Activated CD4-positive, alpha-beta memory T cell treated with anti-CD3 and anti-CD28 coated beads, Interleukin-2, amount 10 ng/mL, durations not matched to agents 7 days and 5 days (primary cell): ENCODE results near the gene OARD1. TPM values are rescaled to one million over a fixed set of nuclear protein-coding genes. Genes with fewer than 3 reads are reported as not detected.

Experiments
- CTCF ChIA-PET: fragments of 350-600 bp; sonication (Branson Sonifier 250); formaldehyde crosslinking; loops from one replicate; lab custom pipeline; 2021; ENCODE audit warnings: antibody characterized with exemption, inconsistent platforms; lab: Charles Lee
- POLR2A ChIA-PET: fragments of 350-600 bp; sonication (Branson Sonifier 250); formaldehyde crosslinking; loops from one replicate; lab custom pipeline; 2021; ENCODE audit warnings: antibody characterized with exemption; lab: Charles Lee
- DNase-seq: peaks from one replicate; pipeline ENCODE4 v3.0.0-alpha.2; 2020
- H3K27ac Mint-ChIP-seq: one replicate; pipeline ENCODE4 v1.8.0; 2021; ENCODE audit warnings: mild to moderate bottlenecking, mixed read lengths
- H3K27me3 Mint-ChIP-seq: one replicate; pipeline ENCODE4 v1.8.0; 2021; ENCODE audit warnings: mixed read lengths
- H3K36me3 Mint-ChIP-seq: one replicate; pipeline ENCODE4 v1.8.0; 2021; ENCODE audit warnings: low read depth, mixed read lengths
- H3K4me1 Mint-ChIP-seq: one replicate; pipeline ENCODE4 v1.8.0; 2021; ENCODE audit warnings: mixed read lengths
- H3K4me3 Mint-ChIP-seq: one replicate; pipeline ENCODE4 v1.8.0; 2021; ENCODE audit warnings: mild to moderate bottlenecking, mixed read lengths
- H3K9me3 Mint-ChIP-seq: one replicate; pipeline ENCODE4 v1.8.0; 2021; ENCODE audit warnings: mixed read lengths
- total RNA-seq, 2 experiments: library from RNA; stranded (reverse); gene quantifications; one replicate each; pipeline ENCODE4 v1.2.3, GENCODE V29; 2021

The OARD1 gene
- total RNA-seq, 2 experiments from 2014 or later, result 34.3 to 37.2 TPM

GRCh38 chr6:41073968-41074691 is 2.0 kb upstream of the OARD1 start:
- CTCF ChIA-PET, result interaction anchor here (2.3 kb wide), 1 partner anchor 30 kb away, joined by 4 read pairs; no protein-coding TSS in a partner anchor
- DNase-seq, result no peak
- Mint-ChIP-seq H3K27me3 (no peaks in the 10 kb centered on the region), H3K36me3 (peaks cover 39% of the 10 kb centered on the region), H3K4me3 (peak overlapping the region; percentile 81), H3K4me1 (peaks cover 62% of the 10 kb centered on the region), H3K9me3 (no peaks in the 10 kb centered on the region), H3K27ac (peak overlapping the region; percentile 88)
- POLR2A ChIA-PET, result interaction anchor here (0.6 to 1.6 kb wide), 5 partner anchors 20 to 976 kb away, joined by 3 to 7 read pairs (median 4); partner anchors contain the start of genes TAF8 and TREML2

GRCh38 chr6:41073203-41073967 is 1.2 kb upstream of the OARD1 start:
- peak; percentile 89 for DNase-seq
- Mint-ChIP-seq H3K27me3 (no peaks in the 10 kb centered on the region), H3K36me3 (peaks cover 40% of the 10 kb centered on the region), H3K4me3 (peak overlapping the region; percentile 93), H3K9me3 (no peaks in the 10 kb centered on the region), H3K4me1 (peaks cover 64% of the 10 kb centered on the region), H3K27ac (peak overlapping the region; percentile 99)
- ChIA-PET CTCF (interaction anchor here (0.9 to 5.7 kb wide), 9 partner anchors 10 to 233 kb away, joined by 3 to 47 read pairs (median 5); partner anchors contain the start of gene TREML2), POLR2A (interaction anchor here (0.8 to 5.5 kb wide), 10 partner anchors 15 to 260 kb away, joined by 3 to 51 read pairs (median 4); partner anchors contain the start of gene TREML2)

GRCh38 chr6:41072836-41073202 is 663 bp upstream of the OARD1 start, which contains the start of gene NFYA:
TSS of gene NFYA (plus strand) at chr6:41072974. CDS start at chr6:41079090, 6,116 bp downstream.
- Mint-ChIP-seq H3K36me3 (peaks cover 42% of the 10 kb centered on the region), H3K4me1 (peaks cover 66% of the 10 kb centered on the region), H3K27me3 (no peaks in the 10 kb centered on the region), H3K4me3 (peak within 1 kb of the TSS; percentile 93), H3K27ac (peak within 1 kb of the TSS; percentile 99), H3K9me3 (no peaks in the 10 kb centered on the region)
- ChIA-PET POLR2A (interaction anchor here (0.6 to 5.5 kb wide), 12 partner anchors 10 to 261 kb away, joined by 3 to 51 read pairs (median 4); partner anchors contain the start of gene TREML2), CTCF (interaction anchor here (0.9 to 5.7 kb wide), 10 partner anchors 10 to 234 kb away, joined by 3 to 47 read pairs (median 4); partner anchors contain the start of genes TREML2 and UNC5CL)
- DNase-seq, result no peak

- Mint-ChIP-seq H3K9me3 (no peaks in the 10 kb centered on the region), H3K4me3 (peak overlapping the region; percentile 93), H3K36me3 (peaks cover 55% of the 10 kb centered on the region), H3K27ac (peak overlapping the region; percentile 99), H3K4me1 (peaks cover 76% of the 10 kb centered on the region), H3K27me3 (no peaks in the 10 kb centered on the region)
- DNase-seq, result no peak
- POLR2A ChIA-PET, result interaction anchor here (0.9 to 5.5 kb wide), 10 partner anchors 9 to 129 kb away, joined by 3 to 51 read pairs (median 6); partner anchors contain the start of genes APOBEC2 and TREML2
- CTCF ChIA-PET, result interaction anchor here (0.9 to 5.7 kb wide), 6 partner anchors 13 to 248 kb away, joined by 3 to 47 read pairs (median 4); partner anchors contain the start of gene UNC5CL
Observed at GRCh38 chr6:41071501-41071922, 644 bp downstream of the OARD1 start.

- Mint-ChIP-seq H3K27me3 (no peaks in the 10 kb centered on the region), H3K4me3 (no peak overlapping the region), H3K36me3 (peaks cover 72% of the 10 kb centered on the region), H3K27ac (peak overlapping the region; percentile 10), H3K4me1 (peaks cover 57% of the 10 kb centered on the region), H3K9me3 (no peaks in the 10 kb centered on the region)
- DNase-seq, result peak; percentile 67
- ChIA-PET POLR2A (no interaction called here), CTCF (interaction anchor here (1.0 to 4.8 kb wide), 7 partner anchors 10 to 240 kb away, joined by 3 to 22 read pairs (median 5); partner anchors contain the start of gene UNC5CL)
Observed at GRCh38 chr6:41066867-41067304, 5.3 kb downstream of the OARD1 start.

- Mint-ChIP-seq H3K9me3 (no peaks in the 10 kb centered on the region), H3K36me3 (peaks cover 64% of the 10 kb centered on the region), H3K4me1 (peaks cover 46% of the 10 kb centered on the region), H3K27ac (no peak overlapping the region), H3K27me3 (no peaks in the 10 kb centered on the region), H3K4me3 (no peak overlapping the region)
- POLR2A ChIA-PET, result no interaction called here
- no peak for DNase-seq
- CTCF ChIA-PET, result interaction anchor here (0.9 to 1.0 kb wide), 2 partner anchors 9 to 37 kb away, joined by 5 read pairs; no protein-coding TSS in a partner anchor
Observed at GRCh38 chr6:41065550-41066026, 6.6 kb downstream of the OARD1 start.

- H3K9me3 Mint-ChIP-seq, result no peaks in the 10 kb centered on the region
- H3K4me1 Mint-ChIP-seq, result peaks cover 40% of the 10 kb centered on the region
- no peak for DNase-seq
- POLR2A ChIA-PET, result no interaction called here
- H3K36me3 Mint-ChIP-seq, result peaks cover 60% of the 10 kb centered on the region
- H3K27me3 Mint-ChIP-seq, result no peaks in the 10 kb centered on the region
- no peak overlapping the region for H3K4me3 Mint-ChIP-seq
- H3K27ac Mint-ChIP-seq, result no peak overlapping the region
- CTCF ChIA-PET, result interaction anchor here (1.5 kb wide), 1 partner anchor 28 kb away, joined by 3 read pairs; no protein-coding TSS in a partner anchor
Observed at GRCh38 chr6:41064841-41065240, 7.3 kb downstream of the OARD1 start.

- DNase-seq, result no peak
- ChIA-PET CTCF (interaction anchor here (1.2 to 1.6 kb wide), 4 partner anchors 9 to 36 kb away, joined by 3 to 6 read pairs (median 4); partner anchors contain the start of genes NFYA, OARD1 and UNC5CL), POLR2A (no interaction called here)
- Mint-ChIP-seq H3K9me3 (no peaks in the 10 kb centered on the region), H3K4me3 (no peak overlapping the region), H3K36me3 (peaks cover 51% of the 10 kb centered on the region), H3K27ac (no peak overlapping the region), H3K27me3 (no peaks in the 10 kb centered on the region), H3K4me1 (peaks cover 30% of the 10 kb centered on the region)
Observed at GRCh38 chr6:41063884-41064285, 8.3 kb downstream of the OARD1 start.

GRCh38 chr6:41062056-41062455 is 10.1 kb downstream of the OARD1 start:
- Mint-ChIP-seq H3K36me3 (peaks cover 35% of the 10 kb centered on the region), H3K27me3 (no peaks in the 10 kb centered on the region)
- CTCF ChIA-PET, result no interaction called here

GRCh38 chr6:41061196-41061726 is 10.9 kb downstream of the OARD1 start:
- no peak overlapping the region for H3K4me3 Mint-ChIP-seq
- H3K36me3 Mint-ChIP-seq, result peaks cover 27% of the 10 kb centered on the region
- H3K27me3 Mint-ChIP-seq, result no peaks in the 10 kb centered on the region
- H3K9me3 Mint-ChIP-seq, result no peaks in the 10 kb centered on the region
- ChIA-PET CTCF (interaction anchor here (0.7 kb wide), 1 partner anchor 15 kb away, joined by 4 read pairs; no protein-coding TSS in a partner anchor), POLR2A (interaction anchor here (1.0 kb wide), 1 partner anchor 10 kb away, joined by 5 read pairs; no protein-coding TSS in a partner anchor)
- H3K27ac Mint-ChIP-seq, result no peak overlapping the region
- DNase-seq, result no peak
- H3K4me1 Mint-ChIP-seq, result peaks cover 8% of the 10 kb centered on the region

More at GRCh38 chr6:41062056-41062455, 10.1 kb downstream of the OARD1 start:
- Mint-ChIP-seq H3K27ac (no peak overlapping the region), H3K4me1 (peaks cover 15% of the 10 kb centered on the region), H3K4me3 (no peak overlapping the region), H3K9me3 (no peaks in the 10 kb centered on the region)
- DNase-seq, result no peak
- POLR2A ChIA-PET, result interaction anchor here (1.0 kb wide), 1 partner anchor 9 kb away, joined by 5 read pairs; no protein-coding TSS in a partner anchor

- CTCF ChIA-PET, result interaction anchor here (1.1 to 2.5 kb wide), 8 partner anchors 9 to 259 kb away, joined by 3 to 7 read pairs (median 4); no protein-coding TSS in a partner anchor
- H3K4me3 Mint-ChIP-seq, result no peak overlapping the region
- H3K36me3 Mint-ChIP-seq, result peaks cover 16% of the 10 kb centered on the region
- peaks cover 3% of the 10 kb centered on the region for H3K4me1 Mint-ChIP-seq
- DNase-seq, result no peak
- no peaks in the 10 kb centered on the region for H3K27me3 Mint-ChIP-seq
- POLR2A ChIA-PET, result interaction anchor here (1.3 to 2.0 kb wide), 3 partner anchors 10 to 15 kb away, joined by 3 to 7 read pairs (median 5); partner anchors contain the start of gene NFYA
- H3K9me3 Mint-ChIP-seq, result no peaks in the 10 kb centered on the region
- no peak overlapping the region for H3K27ac Mint-ChIP-seq
Observed at GRCh38 chr6:41059556-41059955, 12.6 kb downstream of the OARD1 start.
